Measurements from ENCODE around the gene EML1. TPM values are rescaled to one million over a fixed set of nuclear protein-coding genes. Genes with fewer than 3 reads are reported as not detected.

Gene EML1
- total RNA-seq, 1 experiment from 2014 or later = 12.0 TPM

GRCh38 chr14:99756796-99757195 lies 36.4 kb upstream of the EML1 start:
- no peak for TF ChIP-seq EZH2 (IDR thresholded peaks at IDR 0.05; ENCODE audit: low read length, unreplicated experiment)
- TF ChIP-seq EZH2phosphoT487 (IDR thresholded peaks at IDR 0.05; ENCODE audit: borderline replicate concordance, low read length) = no peak
- TF ChIP-seq CTCF (conservative IDR thresholded peaks at IDR 0.05; ENCODE audit: low read depth, low read length) = no peak
- no peak overlapping the region for H2AFZ ChIP-seq (ENCODE audit: low read length)
- no peaks in the 10 kb centered on the region for H3K9me3 ChIP-seq (ENCODE audit: low read length)
- no peaks in the 10 kb centered on the region for H4K20me1 ChIP-seq (ENCODE audit: low read length)
- peak overlapping the region; percentile 53 for H3K4me2 ChIP-seq (ENCODE audit: low read length)
- peak overlapping the region; percentile 74 for H3K27ac ChIP-seq (ENCODE audit: low read length)
- intact Hi-C loops (cut with micrococcal nuclease) = loop anchor here (2.0 kb wide), 2 partner anchors 26 to 36 kb away; partner anchors contain the start of gene EML1
- DNase-seq (peak; percentile 19), ATAC-seq (no peak)
- no peaks in the 10 kb centered on the region for H3K9me2 ChIP-seq (replicated peaks; ENCODE audit: low read length)
- no peaks in the 10 kb centered on the region for H3K36me3 ChIP-seq (ENCODE audit: low read depth, low read length)
- no TSS peak for BruUV-seq (replicated peaks)
- POLR2A ChIA-PET (ENCODE audit: unreplicated experiment) = no interaction called here
- CTCF ChIA-PET = no interaction called here
- peaks cover 70% of the 10 kb centered on the region for H3K4me1 ChIP-seq (ENCODE audit: insufficient read depth, low read length)
- no peaks in the 10 kb centered on the region for H3F3A ChIP-seq (ENCODE audit: low read length, unreplicated experiment)
- no peaks in the 10 kb centered on the region for H3K27me3 ChIP-seq (ENCODE audit: low read length)
- H3K4me3 ChIP-seq (ENCODE audit: low read length) = no peak overlapping the region
- peak overlapping the region; percentile 34 for H3K9ac ChIP-seq (ENCODE audit: low read length)
- no peaks in the 10 kb centered on the region for H3K79me2 ChIP-seq (ENCODE audit: low read length)

GRCh38 chr14:99757331-99758070 lies 35.7 kb upstream of the EML1 start:
- H3K79me2 ChIP-seq (ENCODE audit: low read length) = no peaks in the 10 kb centered on the region
- no TSS peak for BruUV-seq (replicated peaks)
- intact Hi-C loops (cut with micrococcal nuclease) = loop anchor here (2.0 kb wide), 2 partner anchors 27 to 35 kb away; partner anchors contain the start of gene EML1
- H2AFZ ChIP-seq (ENCODE audit: low read length) = no peak overlapping the region
- CTCF ChIA-PET = interaction anchor here (1.6 kb wide), 1 partner anchor 27 kb away, joined by 4 read pairs; no protein-coding TSS in a partner anchor
- H3K27ac ChIP-seq (ENCODE audit: low read length) = peak overlapping the region; percentile 95
- peak overlapping the region; percentile 75 for H3K9ac ChIP-seq (ENCODE audit: low read length)
- peak; percentile 88; the same call in 1 of the 2 replicates for TF ChIP-seq EZH2phosphoT487 (IDR thresholded peaks at IDR 0.05; ENCODE audit: borderline replicate concordance, low read length)
- TF ChIP-seq CTCF (conservative IDR thresholded peaks at IDR 0.05; ENCODE audit: low read depth, low read length) = no peak
- peak overlapping the region; percentile 75 for H3K4me2 ChIP-seq (ENCODE audit: low read length)
- H3K4me3 ChIP-seq (ENCODE audit: low read length) = no peak overlapping the region
- peak; percentile 98 for DNase-seq
- peak; percentile 39 for ATAC-seq
- no peaks in the 10 kb centered on the region for H3K9me3 ChIP-seq (ENCODE audit: low read length)
- POLR2A ChIA-PET (ENCODE audit: unreplicated experiment) = interaction anchor here (0.5 to 1.0 kb wide), 2 partner anchors 20 to 142 kb away, joined by 3 read pairs; no protein-coding TSS in a partner anchor
- H3K4me1 ChIP-seq (ENCODE audit: insufficient read depth, low read length) = peaks cover 63% of the 10 kb centered on the region
- no peaks in the 10 kb centered on the region for H3K27me3 ChIP-seq (ENCODE audit: low read length)
- H3K9me2 ChIP-seq (replicated peaks; ENCODE audit: low read length) = no peaks in the 10 kb centered on the region
- no peaks in the 10 kb centered on the region for H3K36me3 ChIP-seq (ENCODE audit: low read depth, low read length)
- H4K20me1 ChIP-seq (ENCODE audit: low read length) = no peaks in the 10 kb centered on the region
- H3F3A ChIP-seq (ENCODE audit: low read length, unreplicated experiment) = no peaks in the 10 kb centered on the region

Measured in PC-3 (cell line).